ENCODE measurements around the gene AKAP13.

Gene AKAP13

GRCh38 chr15:85582131-85583079, 202.0 kb downstream of the AKAP13 start:
- peak; percentile 74 for DNase-seq

GRCh38 chr15:85583442-85583841, 203.0 kb downstream of the AKAP13 start:
- DNase-seq: no peak

GRCh38 chr15:85583923-85584390, 203.6 kb downstream of the AKAP13 start:
- DNase-seq: peak; percentile 72

- no peak for DNase-seq
Measured at GRCh38 chr15:85584872-85585271, 204.5 kb downstream of the AKAP13 start.

- peak; percentile 22 for DNase-seq
Measured at GRCh38 chr15:85586196-85586595, 205.8 kb downstream of the AKAP13 start.

GRCh38 chr15:85587707-85588411, 207.5 kb downstream of the AKAP13 start:
- DNase-seq: no peak

GRCh38 chr15:85588677-85589076, 208.3 kb downstream of the AKAP13 start:
- DNase-seq: no peak

- no peak for DNase-seq
Measured at GRCh38 chr15:85589851-85590250, 209.4 kb downstream of the AKAP13 start.

GRCh38 chr15:85591622-85592021, 211.2 kb downstream of the AKAP13 start:
- no peak for DNase-seq

- DNase-seq: no peak
Measured at GRCh38 chr15:85592148-85592547, 211.7 kb downstream of the AKAP13 start.

- DNase-seq: no peak
Measured at GRCh38 chr15:85593809-85594445, 213.5 kb downstream of the AKAP13 start.

GRCh38 chr15:85595804-85596536, 215.6 kb downstream of the AKAP13 start:
- no peak for DNase-seq

- DNase-seq: peak; percentile 30
Measured at GRCh38 chr15:85597155-85597815, 216.9 kb downstream of the AKAP13 start.

GRCh38 chr15:85598219-85598618, 217.8 kb downstream of the AKAP13 start:
- DNase-seq: no peak

GRCh38 chr15:85598718-85599398, 218.5 kb downstream of the AKAP13 start:
- DNase-seq: no peak

- DNase-seq: no peak
Measured at GRCh38 chr15:85600001-85600400, 219.6 kb downstream of the AKAP13 start.

GRCh38 chr15:85603160-85603559, 222.8 kb downstream of the AKAP13 start:
- DNase-seq: no peak

- no peak for DNase-seq
Measured at GRCh38 chr15:85603703-85604102, 223.3 kb downstream of the AKAP13 start.

- no peak for DNase-seq
Measured at GRCh38 chr15:85604194-85604593, 223.8 kb downstream of the AKAP13 start.

- no peak for DNase-seq
Measured at GRCh38 chr15:85606738-85607137, 226.3 kb downstream of the AKAP13 start.

- no peak for DNase-seq
Measured at GRCh38 chr15:85607141-85607806, 226.9 kb downstream of the AKAP13 start.

Data from activated CD4-positive, alpha-beta T cell treated with anti-CD3 and anti-CD28 coated beads for 48 hours (primary cell).